Chondrocyte (in vitro differentiated cells): Measurements from ENCODE around the gene GBE1. TPM values are rescaled to one million over a fixed set of nuclear protein-coding genes. Genes with fewer than 3 reads are reported as not detected.

Source experiments
- DNase-seq: peaks from one replicate; pipeline ENCODE4 v3.0.0; 2021; ENCODE audit warnings: mixed read lengths, low spot score
- H3K27ac Mint-ChIP-seq: one replicate; pipeline ENCODE4 v1.8.0; 2021; ENCODE audit warnings: mild to moderate bottlenecking, moderate library complexity, mixed read lengths; ENCODE audit not compliant: unreplicated experiment
- H3K27me3 Mint-ChIP-seq: 2 replicates; pipeline ENCODE4 v1.8.0; 2021; ENCODE audit warnings: low read depth, mixed read lengths
- H3K36me3 Mint-ChIP-seq: 2 replicates; pipeline ENCODE4 v1.8.0; 2021; ENCODE audit warnings: low read depth, mixed read lengths
- H3K4me1 Mint-ChIP-seq: 2 replicates; pipeline ENCODE4 v1.8.0; 2021; ENCODE audit warnings: low read depth, mild to moderate bottlenecking, mixed read lengths
- H3K4me3 Mint-ChIP-seq: one replicate; pipeline ENCODE4 v1.8.0; 2021; ENCODE audit warnings: mild to moderate bottlenecking, moderate library complexity, mixed read lengths; ENCODE audit not compliant: unreplicated experiment
- H3K9me3 Mint-ChIP-seq: 2 replicates; pipeline ENCODE4 v1.8.0; 2021; ENCODE audit warnings: low read depth, mixed read lengths
- total RNA-seq: library from RNA; stranded (reverse); gene quantifications from 3 replicates; pipeline ENCODE4 v1.2.1, GENCODE V29; 2021
- TF ChIP-seq, protein P1 (sequence below): fragments of 200-600 bp; sonication (generic); IDR thresholded peaks from 2 replicates; pipeline ENCODE4 v1.5.0; 2021; ENCODE audit warnings: antibody characterized with exemption, mild to moderate bottlenecking, moderate library complexity

GBE1 gene
- total RNA-seq, 1 donor from 2014 or later = 53.8 TPM

DNA sequence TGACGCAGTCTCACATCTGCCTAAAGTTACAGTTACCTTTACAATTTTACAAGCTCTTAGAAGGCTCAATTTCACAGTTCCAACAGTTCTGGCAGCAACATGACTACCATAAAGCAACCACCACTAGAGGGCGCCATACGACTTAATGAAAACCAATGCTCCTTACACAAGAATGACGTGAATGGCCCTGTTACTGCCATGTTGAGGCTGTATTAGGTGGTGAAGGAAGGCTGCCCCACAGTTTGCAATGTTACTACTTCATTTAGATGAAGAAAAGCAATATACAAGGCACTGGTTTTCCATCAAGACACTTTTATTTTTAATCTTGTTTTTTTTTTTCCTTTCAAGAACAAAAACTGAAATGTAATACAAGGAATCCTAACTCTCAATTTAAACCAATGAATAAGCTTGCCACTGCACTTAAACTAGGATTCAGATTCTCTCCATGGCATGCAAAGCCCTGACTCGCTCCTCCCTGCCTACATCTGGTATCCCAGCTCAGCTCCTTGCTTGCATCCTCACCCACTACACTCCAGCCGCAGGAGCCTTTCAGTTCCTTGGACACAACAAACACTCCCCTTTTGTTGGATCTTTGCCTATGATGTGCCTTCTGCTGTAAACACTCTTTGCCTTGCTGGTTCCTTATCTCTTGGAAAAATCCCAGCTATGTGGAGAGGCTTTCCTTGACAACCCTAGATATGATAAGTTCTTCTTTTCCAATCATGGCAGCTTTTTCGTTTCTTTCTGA lies 270.7 kb downstream of the GBE1 start:
- peak overlapping the region; percentile 15 for H3K27ac Mint-ChIP-seq
- H3K4me3 Mint-ChIP-seq = no peak overlapping the region
- TF ChIP-seq, protein P1, sequence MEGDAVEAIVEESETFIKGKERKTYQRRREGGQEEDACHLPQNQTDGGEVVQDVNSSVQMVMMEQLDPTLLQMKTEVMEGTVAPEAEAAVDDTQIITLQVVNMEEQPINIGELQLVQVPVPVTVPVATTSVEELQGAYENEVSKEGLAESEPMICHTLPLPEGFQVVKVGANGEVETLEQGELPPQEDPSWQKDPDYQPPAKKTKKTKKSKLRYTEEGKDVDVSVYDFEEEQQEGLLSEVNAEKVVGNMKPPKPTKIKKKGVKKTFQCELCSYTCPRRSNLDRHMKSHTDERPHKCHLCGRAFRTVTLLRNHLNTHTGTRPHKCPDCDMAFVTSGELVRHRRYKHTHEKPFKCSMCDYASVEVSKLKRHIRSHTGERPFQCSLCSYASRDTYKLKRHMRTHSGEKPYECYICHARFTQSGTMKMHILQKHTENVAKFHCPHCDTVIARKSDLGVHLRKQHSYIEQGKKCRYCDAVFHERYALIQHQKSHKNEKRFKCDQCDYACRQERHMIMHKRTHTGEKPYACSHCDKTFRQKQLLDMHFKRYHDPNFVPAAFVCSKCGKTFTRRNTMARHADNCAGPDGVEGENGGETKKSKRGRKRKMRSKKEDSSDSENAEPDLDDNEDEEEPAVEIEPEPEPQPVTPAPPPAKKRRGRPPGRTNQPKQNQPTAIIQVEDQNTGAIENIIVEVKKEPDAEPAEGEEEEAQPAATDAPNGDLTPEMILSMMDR = peak; percentile 90
- H3K27me3 Mint-ChIP-seq = no peaks in the 10 kb centered on the region
- H3K9me3 Mint-ChIP-seq = peaks cover 2% of the 10 kb centered on the region
- peaks cover 3% of the 10 kb centered on the region for H3K36me3 Mint-ChIP-seq
- H3K4me1 Mint-ChIP-seq = peaks cover 23% of the 10 kb centered on the region
- no peak for DNase-seq

DNA sequence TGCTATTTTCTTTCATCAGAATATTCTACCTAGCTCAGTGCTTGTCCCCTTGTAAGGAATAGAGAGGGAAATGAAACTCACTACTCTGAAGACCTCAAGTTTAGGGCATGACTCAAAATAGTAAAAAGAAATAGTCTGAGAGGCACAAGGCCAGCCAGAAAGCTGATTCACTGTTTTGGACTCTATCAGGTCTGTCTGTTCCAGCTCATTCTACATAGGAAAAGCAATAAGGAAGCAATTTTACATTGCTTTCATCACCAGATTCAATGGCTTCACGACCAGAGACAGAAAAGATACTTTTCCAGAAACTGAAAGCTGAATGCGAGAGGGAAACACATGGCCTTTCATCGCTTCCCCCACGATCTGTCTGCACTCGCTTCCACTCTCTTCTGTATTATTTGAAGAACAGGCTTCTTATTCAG lies 276.0 kb downstream of the GBE1 start:
- H3K9me3 Mint-ChIP-seq = peaks cover 3% of the 10 kb centered on the region
- H3K4me1 Mint-ChIP-seq = peaks cover 27% of the 10 kb centered on the region
- no peak for DNase-seq
- peaks cover 3% of the 10 kb centered on the region for H3K36me3 Mint-ChIP-seq
- TF ChIP-seq, protein P1 = no peak
- H3K27ac Mint-ChIP-seq = peak overlapping the region; percentile 79
- no peaks in the 10 kb centered on the region for H3K27me3 Mint-ChIP-seq
- H3K4me3 Mint-ChIP-seq = no peak overlapping the region

DNA sequence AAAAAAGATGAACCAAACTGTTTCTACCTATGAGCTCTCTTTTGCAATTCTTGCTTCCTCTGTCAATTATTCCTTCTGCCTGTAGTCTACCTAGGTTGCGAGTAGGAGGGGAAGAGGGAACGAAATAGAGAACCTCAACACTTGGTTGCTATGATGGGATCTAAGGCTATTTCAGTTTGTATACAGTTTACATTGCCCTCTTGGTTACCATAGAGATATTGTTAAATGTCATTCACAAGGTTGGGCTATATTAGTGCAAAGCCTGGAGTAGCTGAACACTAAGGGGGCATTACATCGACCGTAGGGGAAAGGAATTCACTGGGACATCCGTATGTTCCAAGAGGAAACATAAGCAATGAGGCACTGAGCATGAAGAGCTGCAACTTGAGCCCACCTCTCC lies 276.9 kb downstream of the GBE1 start:
- Mint-ChIP-seq H3K27ac (peak overlapping the region; percentile 79), H3K4me1 (peaks cover 27% of the 10 kb centered on the region), H3K9me3 (peaks cover 3% of the 10 kb centered on the region), H3K36me3 (peaks cover 3% of the 10 kb centered on the region), H3K4me3 (no peak overlapping the region), H3K27me3 (no peaks in the 10 kb centered on the region)
- TF ChIP-seq, protein P1 = no peak
- no peak for DNase-seq

GRCh38 chr3:81483046-81483445 lies 278.4 kb downstream of the GBE1 start:
- Mint-ChIP-seq H3K9me3 (peaks cover 3% of the 10 kb centered on the region), H3K4me3 (no peak overlapping the region), H3K36me3 (peaks cover 1% of the 10 kb centered on the region), H3K27ac (no peak overlapping the region), H3K4me1 (peaks cover 37% of the 10 kb centered on the region), H3K27me3 (no peaks in the 10 kb centered on the region)
- TF ChIP-seq, protein P1 = no peak
- DNase-seq = no peak

DNA sequence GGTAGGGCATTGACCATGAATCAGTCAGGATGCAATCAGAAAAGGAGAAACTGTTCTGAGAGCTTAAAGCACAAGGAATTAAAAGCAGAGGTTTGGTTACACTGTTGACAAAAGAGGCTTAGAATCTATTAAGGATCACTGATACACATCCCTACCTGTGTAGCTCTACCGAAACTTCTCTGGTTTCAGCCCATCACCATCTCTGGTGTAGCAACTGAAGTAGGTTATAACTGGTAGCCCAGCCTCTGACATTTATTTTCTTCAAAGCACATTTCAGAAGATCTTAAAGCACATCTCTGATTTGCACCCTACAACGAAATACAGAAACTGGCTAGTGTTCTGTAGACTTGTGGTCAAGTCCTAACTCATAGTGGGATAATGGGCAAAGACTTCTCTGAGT lies 283.7 kb downstream of the GBE1 start:
- Mint-ChIP-seq H3K4me3 (no peak overlapping the region), H3K36me3 (no peaks in the 10 kb centered on the region)

More for the DNA sequence above, 283.7 kb downstream of the GBE1 start:
- Mint-ChIP-seq H3K4me1 (peaks cover 14% of the 10 kb centered on the region), H3K27ac (no peak overlapping the region), H3K27me3 (no peaks in the 10 kb centered on the region), H3K9me3 (no peaks in the 10 kb centered on the region)
- no peak for DNase-seq
- TF ChIP-seq, protein P1 = no peak
